GM18502 (cell line): ENCODE results near the gene PAK3.

Experiments used
- ATAC-seq: cut with Tn5 transposase; IDR thresholded peaks from one replicate; pipeline ENCODE4 v1.9.1; 2021; ENCODE audit warnings: mild to moderate bottlenecking; ENCODE audit not compliant: unreplicated experiment, poor library complexity

Gene PAK3

DNA sequence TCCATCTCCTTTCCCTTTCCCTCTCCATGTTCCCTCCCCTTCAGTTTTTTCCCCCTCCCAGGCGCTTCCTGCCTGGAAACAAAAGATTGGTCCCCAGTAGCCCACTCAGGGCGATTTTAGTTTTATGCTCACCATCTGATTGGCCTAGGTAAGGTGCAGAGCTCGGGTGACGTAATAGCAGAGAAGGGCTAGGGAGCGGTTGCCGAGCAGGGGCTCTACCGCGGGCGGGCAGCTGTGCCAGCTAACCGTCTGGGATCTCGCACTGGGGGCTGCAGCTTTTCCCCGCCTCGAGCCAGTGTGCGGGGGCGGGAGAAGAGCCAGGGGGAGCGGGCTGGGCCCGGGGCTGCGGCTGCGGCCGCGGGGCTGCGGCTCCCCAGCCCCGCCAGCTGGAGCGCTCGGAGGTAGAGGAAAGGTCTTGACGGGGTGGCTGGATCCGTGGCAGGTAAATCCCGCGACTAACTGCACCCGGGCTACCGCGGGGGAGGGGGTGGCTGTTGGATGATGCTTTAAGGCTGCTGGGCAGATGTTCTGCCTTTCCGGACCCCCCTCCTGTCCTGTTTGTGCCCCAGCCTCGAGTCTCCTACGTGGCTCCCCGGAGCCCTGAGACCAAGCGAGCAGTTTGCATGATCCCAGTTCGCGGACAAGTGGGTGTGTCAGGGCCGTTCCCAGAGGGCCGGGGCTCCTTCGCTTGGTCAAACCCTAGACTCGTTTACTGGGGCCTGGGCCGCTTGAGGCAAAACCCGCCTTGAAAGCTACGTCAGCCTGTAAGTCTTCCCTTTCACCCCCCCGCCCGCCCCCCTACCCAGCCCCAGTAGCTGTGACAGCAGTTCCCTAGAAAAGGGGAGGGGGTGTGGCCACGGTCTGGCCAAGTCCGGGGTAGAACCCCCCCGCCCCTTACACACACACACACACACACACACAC is at the start of gene PAK3:
Gene PAK3 (plus strand): TSS at position 218 of the 922 bp plus-strand sequence. CDS start 26,913 bp downstream, outside the sequence.
- ATAC-seq: peak; percentile 72

- no peak for ATAC-seq
These were observed 48.4 kb upstream of the PAK3 start for GRCh38 chrX:111047575-111047974.

DNA sequence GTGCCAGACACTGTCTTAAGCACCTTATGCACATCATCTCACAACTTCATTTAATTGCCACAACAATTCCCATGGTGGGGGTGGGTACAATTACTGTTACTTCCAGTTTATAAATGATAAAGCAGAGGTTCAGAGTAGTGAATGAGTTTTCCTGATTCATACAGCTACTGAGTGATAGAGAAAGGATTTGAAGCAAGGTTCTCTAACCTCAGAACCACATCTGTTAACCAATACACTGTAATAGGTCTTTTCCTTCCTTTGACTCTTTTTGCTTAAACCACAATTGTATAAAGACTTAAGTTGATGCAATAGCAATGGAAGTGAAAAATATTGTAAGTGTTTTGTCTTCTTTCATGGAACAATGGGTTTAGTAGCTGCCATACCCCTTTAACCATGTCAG is 43.5 kb upstream of the PAK3 start:
- ATAC-seq: no peak

DNA sequence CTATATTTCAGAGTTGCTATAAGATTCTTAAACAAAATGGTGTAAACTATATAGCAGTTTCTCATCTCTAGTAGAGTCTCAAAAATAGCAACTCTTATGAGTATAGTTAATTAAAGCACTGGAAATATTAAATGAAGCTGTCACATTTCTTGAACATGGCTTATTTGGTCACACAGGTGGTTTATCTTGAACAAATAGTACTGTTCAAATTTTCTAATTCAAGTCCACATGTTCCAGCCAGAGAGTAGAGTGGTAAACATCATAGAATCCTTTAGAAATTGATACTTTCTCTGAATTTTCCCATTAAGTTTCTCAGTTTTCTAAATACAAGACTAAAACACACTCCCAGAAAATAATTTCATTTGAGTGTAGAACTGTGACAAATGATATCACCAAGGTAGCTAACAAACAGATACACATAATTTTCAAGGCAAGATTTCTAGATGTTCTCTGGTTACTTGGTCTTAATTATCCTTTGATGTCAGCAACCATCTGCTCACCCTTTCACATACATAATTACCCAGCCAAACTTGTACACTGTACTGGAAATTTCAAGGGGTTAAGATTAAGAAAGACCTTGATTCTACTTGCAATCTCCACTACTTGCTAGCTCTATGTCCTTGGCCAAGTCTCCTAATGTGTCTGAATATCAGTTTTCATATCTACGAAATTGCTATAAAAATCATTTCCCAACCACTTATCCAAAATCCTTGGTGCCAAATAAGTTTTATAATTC is 24.3 kb upstream of the PAK3 start:
- no peak for ATAC-seq

DNA sequence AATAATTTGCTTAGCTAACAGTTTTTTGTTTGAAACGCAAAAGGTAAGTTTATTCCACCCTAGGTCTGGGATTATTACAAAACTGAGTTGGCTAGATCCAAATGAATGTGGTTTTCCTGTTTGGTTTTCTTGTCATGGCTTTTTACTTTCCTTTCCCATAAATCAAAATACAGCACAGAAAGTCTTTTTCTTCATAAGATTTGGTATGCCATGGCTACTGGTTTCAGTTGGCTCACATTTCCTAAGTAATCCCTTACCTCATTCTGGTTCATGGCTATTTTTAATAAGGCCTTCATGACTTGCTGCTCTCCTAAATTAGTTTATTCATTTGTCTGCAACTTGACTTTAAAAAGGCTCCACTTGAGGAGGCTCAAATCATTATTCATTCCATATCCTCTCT is 12.9 kb upstream of the PAK3 start:
- ATAC-seq: no peak

DNA sequence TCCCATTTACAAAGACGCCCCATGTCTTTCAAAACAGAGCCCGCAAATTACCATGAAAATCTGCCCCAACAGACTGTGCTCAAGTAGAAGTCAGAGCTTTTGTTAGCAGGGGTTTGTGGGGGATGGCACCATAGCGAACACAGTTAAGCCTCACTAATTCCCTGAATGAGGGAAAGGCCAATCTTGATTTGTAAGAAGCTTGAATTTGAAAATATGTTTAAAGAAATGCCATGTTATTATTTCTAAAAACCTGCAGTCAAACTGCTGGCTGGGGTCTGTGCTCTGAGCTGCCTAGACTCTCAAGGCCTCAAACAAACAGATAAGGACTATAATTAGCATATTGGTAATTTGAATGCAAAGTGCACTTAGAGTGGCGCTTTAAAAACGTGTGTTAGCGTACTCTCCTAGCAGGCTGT is 9.4 kb upstream of the PAK3 start:
- no peak for ATAC-seq

GRCh38 chrX:111088628-111089027 is 7.4 kb upstream of the PAK3 start:
- no peak for ATAC-seq

- ATAC-seq: no peak
These were observed 5.5 kb upstream of the PAK3 start for GRCh38 chrX:111090458-111090857.

DNA sequence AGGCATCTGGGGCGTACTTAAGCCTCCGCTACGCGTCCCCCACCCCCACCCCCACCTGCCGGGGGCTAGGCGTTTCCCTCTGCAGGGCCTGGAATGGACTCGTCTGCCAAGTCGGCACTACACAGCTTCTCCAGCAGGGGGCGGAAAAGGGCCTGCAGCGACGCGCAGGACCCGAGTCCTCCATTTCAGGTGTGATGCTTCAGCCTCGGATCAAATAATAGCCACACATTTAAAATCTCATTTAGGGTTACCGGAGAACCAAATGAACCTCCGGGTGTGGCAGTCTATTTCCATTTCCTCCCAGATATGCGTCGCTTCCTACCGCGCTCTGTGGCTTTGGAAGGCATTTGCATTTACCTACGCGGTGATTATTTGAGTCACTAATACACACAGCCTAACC is 2.9 kb downstream of the PAK3 start:
- ATAC-seq: peak; percentile 69

GRCh38 chrX:111100191-111100590 is 4.2 kb downstream of the PAK3 start:
- peak; percentile 55 for ATAC-seq

GRCh38 chrX:111101580-111101979 is 5.6 kb downstream of the PAK3 start:
- no peak for ATAC-seq

GRCh38 chrX:111102636-111103035 is 6.6 kb downstream of the PAK3 start:
- no peak for ATAC-seq

DNA sequence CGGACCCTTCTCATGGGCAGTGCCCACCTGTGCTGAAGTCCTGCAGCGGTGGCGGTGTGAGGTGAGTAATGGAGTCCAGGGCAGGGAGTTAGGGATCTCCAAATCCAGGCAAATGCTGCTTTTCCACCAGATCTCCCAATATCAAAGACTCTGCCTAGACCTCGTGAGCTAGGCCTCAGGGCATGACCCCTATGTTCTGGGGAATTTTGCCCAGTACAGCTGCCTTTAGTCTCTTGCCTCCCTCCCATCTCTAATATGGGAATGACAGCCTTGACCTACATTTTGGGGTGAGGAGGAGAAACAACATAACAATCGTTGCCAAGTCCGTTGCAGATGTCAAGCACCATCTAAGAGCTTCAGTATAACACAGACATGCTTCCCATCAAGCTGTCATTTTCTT is 7.3 kb downstream of the PAK3 start:
- no peak for ATAC-seq

DNA sequence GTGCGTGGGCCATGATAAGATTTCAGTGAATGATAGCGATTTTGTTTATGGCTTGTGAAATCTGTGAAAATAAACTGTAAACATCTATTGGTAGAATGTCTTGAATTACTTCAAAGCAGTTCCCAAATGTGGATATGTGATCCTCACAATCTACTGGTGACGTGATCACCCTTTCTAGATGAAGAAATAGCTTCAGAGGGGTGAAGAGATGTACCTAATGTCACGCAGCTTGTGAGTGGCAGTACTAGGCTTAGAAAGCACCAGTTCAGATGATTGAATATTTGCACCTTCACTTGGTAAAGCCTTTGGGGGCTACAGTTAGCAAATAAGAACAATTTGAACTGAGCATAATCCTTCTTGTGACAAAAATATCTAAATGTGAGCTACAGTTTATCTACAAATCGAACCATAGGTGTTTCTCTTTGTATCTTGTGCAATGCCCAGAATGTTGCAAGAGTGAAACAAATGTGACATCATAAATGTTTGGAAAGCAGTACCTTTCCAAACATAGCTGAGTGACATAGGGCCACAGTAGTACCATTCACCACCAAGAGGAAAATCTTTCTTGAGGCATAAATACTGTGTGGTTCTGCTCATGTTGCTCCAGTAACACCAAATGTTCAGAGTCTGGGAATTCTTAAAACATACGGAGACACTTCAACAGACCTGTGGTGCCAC is 14.2 kb downstream of the PAK3 start:
- ATAC-seq: no peak

GRCh38 chrX:111114806-111115205 is 18.8 kb downstream of the PAK3 start:
- peak; percentile 83 for ATAC-seq

DNA sequence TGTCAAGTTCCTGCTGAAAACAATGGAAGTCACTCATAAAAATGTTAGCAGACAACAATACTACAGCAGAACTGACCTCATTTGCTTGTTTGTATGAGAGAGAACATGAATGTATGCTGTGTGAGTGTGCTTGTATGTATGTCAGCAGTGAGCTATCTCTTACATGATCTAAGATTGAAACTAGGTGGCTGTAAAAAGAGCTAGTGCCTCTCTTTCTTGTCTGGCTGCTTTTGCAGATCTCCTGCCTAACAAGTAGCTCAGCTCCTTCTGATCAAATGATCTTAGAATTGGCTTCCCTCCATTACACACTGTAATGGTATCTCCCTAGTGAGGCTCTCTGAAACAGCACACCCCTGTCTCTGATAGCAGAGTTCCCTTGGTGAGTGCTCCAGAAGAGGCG is 20.7 kb downstream of the PAK3 start:
- ATAC-seq: no peak

- ATAC-seq: no peak
These were observed 23.4 kb downstream of the PAK3 start for GRCh38 chrX:111119341-111119740.

GRCh38 chrX:111123125-111123524 is 27.1 kb downstream of the PAK3 start:
- peak; percentile 83 for ATAC-seq

GRCh38 chrX:111123606-111124179 is 27.7 kb downstream of the PAK3 start:
- peak; percentile 54 for ATAC-seq

DNA sequence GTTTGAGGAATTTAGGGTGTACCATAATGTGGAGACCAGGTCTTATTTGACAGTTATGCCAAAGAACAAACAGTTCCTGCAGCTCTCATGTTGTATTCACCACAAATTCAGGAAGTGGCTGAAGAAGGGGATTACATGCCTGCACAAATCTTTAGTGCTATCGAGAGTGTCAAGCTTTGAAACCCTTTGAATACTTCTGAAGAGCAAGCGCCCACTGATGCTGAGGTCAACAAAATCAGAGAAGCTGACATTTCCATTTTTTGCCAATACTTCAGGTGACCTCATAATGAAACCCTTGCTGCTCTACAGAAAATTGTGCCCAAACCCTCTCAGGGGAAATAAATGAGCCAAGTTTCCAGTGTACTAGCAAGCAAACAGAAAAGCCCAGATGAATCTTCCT is 28.4 kb downstream of the PAK3 start:
- ATAC-seq: peak; percentile 54

DNA sequence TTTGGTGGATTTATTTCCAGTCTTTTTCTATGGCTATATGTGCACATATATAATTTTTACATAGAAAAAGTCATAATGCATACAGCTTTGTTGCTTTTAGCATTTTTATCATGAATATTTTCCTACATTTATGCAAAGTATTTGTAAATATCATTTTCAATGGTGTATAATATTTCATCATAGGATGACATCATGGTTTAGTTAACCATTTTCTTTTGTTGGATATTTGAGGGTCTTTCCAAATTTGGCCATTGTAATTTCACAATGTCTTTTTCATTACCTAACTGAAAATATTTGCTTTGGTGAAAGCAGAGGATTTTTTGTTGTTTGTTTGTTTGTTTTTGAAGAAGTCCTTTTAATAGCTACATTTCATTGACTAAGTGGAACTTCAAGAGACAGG is 31.0 kb downstream of the PAK3 start:
- no peak for ATAC-seq
